HG03565 (cell line): ENCODE measurements around the gene AK2.
"Not testable (repeated sequence)": the region's sequence is repeated elsewhere in the genome, so short reads cannot be mapped to it uniquely, and the experiment has no call there.

Experiments
- ATAC-seq: cut with Tn5 transposase; IDR thresholded peaks from one replicate; pipeline ENCODE4 v1.9.1; 2021; ENCODE audit warnings: mild to moderate bottlenecking, moderate library complexity; ENCODE audit not compliant: unreplicated experiment

AK2 gene

DNA sequence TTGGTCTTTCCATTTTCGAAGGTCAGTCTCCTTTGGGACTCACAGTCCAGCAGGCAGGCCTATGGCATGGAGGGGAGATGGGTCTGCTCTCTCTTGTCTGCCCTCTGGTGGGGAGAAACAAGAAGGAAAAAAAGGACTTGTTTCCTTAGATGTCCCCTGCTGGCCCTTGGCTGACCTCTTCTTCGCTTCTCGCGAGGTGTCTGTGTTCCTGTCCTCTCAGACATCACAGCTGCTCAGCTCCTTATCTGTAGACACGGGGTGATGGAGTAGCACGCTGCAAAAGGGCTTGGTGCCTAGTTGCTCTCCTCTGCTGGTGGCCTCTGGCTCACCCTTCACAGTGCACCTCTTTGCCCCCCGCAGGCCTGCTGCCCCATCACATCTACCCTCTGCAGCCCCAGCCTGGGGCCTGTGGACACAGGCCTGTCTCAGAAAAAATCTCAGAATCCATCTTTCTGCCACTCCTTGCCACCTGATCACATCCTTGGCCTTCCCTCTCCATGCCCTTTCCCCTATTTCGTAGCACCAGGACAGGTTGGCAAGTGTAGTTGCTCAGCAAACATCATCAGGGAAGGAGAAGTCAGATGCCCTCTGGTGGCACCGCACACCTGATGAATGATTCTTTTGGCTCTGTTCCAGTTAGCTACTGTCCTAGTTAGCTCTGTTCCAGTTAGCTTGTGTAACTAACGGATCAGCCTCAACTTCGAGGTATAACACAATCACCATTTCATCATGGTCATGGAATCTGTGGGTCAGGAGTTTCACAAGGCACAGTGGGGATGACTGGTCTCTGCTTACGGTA lies 18.7 kb upstream of the AK2 start:
- ATAC-seq: no peak

DNA sequence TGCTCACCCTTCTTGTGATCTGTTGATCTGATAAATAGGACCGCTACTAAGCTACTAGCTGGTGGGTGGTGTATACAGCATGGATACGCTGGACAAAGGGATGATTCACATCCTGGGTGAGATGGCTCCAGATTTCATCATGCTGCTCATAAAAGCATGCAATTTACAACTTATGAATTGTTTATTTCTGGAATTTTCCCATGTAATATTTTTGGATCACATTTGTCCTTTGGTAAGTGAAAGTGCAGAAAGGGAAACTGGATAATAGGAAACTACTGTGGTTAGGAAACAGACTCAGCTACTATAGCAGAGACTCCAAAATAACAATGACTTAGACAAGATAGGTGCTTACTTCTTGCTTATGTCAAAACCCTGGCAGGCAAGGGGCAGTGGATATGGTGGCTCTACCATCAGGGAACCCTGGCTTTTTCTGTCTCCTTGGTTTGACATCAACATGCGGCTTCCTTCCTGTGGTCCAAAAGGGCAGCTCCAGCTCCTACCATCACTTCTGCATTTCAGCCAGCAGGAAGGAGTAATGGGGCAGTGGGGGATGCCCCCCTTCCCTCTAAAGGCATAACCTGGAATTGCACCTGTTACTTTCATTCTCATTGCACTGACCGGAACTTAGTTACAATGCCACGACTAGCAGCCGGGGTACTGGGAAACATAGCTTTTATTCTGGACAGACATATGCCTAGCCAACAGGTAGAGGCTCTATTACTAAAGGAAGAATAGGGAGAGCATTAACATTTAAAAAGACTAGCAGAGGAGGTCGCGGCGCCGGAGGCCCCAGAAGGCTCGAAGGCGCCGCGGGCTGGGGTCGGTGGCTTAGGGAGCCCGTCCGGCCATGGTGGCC lies 13.8 kb upstream of the AK2 start:
- no peak for ATAC-seq

DNA sequence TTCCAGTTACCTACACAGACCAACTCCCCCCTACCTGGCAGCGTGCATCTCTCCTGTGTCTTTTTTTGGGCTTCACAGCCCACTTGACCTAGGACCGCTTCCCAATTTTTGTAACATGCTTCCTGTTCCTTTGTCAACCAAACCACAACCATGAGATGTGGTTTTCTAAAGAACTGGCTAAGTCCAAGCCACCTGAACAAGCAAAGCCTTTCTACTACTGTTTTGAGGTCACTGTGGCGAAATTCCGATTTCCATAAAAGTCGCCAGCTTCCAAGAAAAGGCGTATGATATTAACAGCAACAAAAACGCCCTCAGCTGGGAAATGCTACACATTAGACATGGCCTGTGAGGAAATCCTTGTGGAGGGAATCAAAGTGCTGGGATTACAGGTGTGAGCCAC lies 12.7 kb upstream of the AK2 start:
- no peak for ATAC-seq

DNA sequence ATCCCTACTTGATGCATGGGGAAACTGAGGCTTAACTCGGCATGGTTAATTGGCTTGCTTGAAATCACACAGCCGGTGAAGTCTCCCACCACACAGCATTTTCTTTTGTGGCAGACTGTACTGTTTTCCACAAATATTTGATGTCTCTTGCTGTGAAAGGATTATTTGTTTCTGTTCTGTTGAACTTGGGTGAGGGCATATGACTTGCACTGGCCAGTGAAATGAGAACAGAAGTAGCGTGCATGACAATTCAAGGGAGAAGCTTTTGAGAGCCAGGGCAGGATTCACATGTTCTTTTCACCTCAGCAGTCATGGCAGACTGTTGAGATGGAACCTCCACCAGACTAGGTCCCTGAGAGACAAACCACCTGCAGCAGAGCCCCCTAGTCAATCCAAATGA lies 11.7 kb upstream of the AK2 start:
- ATAC-seq: no peak

- no peak for ATAC-seq
Observed at GRCh38 chr1:33047839-33048305, 11.2 kb upstream of the AK2 start.

GRCh38 chr1:33047290-33047689 lies 10.6 kb upstream of the AK2 start:
- no peak for ATAC-seq

GRCh38 chr1:33046234-33046633 lies 9.6 kb upstream of the AK2 start:
- ATAC-seq: not testable (repeated sequence)

- ATAC-seq: no peak
Observed at GRCh38 chr1:33045814-33046213, 9.1 kb upstream of the AK2 start.

GRCh38 chr1:33045246-33045645 lies 8.6 kb upstream of the AK2 start:
- no peak for ATAC-seq

GRCh38 chr1:33043267-33044092 lies 6.8 kb upstream of the AK2 start:
- no peak for ATAC-seq

- no peak for ATAC-seq
Observed at GRCh38 chr1:33042831-33043230, 6.1 kb upstream of the AK2 start.

DNA sequence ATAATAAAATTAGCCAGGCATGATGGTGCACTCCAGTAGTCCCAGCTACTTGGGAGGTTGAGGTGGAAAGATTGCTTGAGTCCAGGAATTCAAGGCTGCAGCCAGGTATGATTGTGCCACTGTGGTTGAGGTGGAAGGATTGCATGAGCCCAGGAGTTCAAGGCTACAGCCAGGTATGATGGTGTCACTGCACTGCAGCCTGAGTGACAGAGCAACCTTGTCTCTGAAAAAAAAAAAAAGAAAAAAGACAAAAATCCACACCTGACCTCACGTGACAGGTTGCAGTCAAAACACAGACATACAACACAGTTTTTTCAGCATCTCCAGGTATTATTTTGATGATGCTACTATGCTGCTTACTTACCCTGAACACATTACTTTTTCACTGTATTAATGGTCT lies 4.3 kb upstream of the AK2 start:
- ATAC-seq: no peak

GRCh38 chr1:33039840-33040239 lies 3.2 kb upstream of the AK2 start:
- no peak for ATAC-seq

- no peak for ATAC-seq
Observed at GRCh38 chr1:33036051-33036525, 595 bp downstream of the AK2 start.

- ATAC-seq: no peak
Observed at GRCh38 chr1:33032126-33032869, 4.4 kb downstream of the AK2 start.

DNA sequence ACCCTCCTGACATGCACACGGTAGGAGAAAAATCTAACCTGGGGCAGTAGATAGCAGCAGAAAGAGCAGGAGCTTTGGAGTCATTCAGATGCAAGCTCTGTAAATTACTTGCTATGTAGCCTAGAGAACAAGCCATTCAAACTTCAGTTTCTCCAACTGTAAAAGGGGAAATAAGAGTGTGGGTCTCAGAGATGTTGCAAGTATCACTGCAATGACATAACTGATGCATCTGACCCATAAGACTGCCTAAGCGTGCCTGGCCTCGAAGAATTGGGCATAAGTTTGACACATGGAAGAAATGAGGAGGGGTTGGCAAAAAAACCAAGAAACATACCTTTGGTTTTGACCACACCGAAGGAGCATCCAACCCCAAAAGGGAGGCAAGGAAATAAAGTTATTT lies 5.2 kb downstream of the AK2 start:
- no peak for ATAC-seq

DNA sequence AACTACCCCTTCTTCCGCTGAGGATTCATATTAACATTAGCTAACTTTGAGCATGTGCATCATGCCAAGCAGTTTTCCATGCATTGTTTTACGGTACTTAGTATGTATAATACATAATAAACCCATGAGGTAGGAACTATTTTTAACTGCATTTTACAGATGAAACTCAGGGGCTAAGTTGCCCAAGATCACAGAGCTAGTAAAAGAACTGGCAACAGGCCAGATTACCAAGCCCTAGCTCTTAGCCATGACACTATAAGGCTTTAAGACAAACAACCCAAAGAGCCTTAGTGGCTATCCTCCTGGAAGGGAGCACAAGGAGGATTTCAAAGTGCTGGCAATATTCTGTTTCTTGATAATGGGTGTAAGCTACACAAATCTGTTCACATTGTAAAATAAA lies 6.1 kb downstream of the AK2 start:
- ATAC-seq: no peak

DNA sequence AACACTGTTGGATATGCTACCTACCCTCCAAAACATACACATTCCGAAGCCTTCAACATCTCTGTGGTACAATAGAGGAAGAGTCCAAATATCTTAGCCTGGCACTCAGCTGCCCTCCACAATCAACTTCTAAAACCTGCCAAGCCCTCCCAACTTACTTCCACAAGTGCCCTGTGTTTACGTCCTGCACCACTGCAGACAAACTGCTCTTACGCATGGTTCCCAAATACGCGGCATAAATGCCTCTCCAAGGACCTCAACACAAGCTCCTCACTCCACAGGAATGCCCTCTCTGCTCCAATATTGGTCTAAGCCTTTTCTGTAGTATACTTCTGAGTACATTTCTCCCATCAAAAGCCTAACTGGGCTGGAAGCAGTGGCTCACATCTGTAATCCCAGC lies 6.8 kb downstream of the AK2 start:
- no peak for ATAC-seq

GRCh38 chr1:33029209-33029608 lies 7.5 kb downstream of the AK2 start:
- no peak for ATAC-seq

DNA sequence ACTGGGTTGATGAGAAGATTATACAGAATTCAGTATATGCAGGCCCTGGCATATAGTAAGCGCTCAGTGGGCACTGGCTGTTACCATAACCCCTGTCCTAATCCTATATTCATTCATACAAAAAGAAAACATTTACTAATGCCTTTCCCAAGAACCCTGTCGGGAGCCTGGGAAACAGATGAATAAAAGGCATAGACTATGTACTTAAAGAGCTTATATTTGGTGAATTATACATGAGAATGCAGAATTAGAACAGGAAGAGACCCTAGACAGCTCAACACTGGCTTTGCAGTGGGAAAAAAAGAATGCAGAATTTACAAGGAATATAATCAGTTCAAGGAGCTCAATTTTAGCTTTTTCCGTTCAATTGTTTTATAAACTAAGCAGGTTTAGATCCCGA lies 10.9 kb downstream of the AK2 start:
- no peak for ATAC-seq
